ENCODE measurements around the gene MAML2. TPM values are rescaled to one million over a fixed set of nuclear protein-coding genes. Genes with fewer than 3 reads are reported as not detected.

MAML2 gene
- total RNA-seq, 3 donors from 2014 or later (not counting 1 experiment from before 2014, with no cell fraction given) = 14.2 to 20.5 (median 16.1) TPM

GRCh38 chr11:96332126-96332771 lies 10.7 kb downstream of the MAML2 start:
- intact Hi-C loops (cut with micrococcal nuclease) = no loop called here
- no peak overlapping the region for H3K4me3 ChIP-seq (ENCODE audit: low read length)
- no peak overlapping the region for H3K27ac ChIP-seq (ENCODE audit: low read length)
- no peak for TF ChIP-seq CTCF (IDR thresholded peaks at IDR 0.05)
- peaks cover 28 to 54% of the 10 kb centered on the region in 2 donors for H3K4me1 Mint-ChIP-seq
- no peaks in the 10 kb centered on the region for H3K27me3 ChIP-seq (ENCODE audit: control insufficient read depth, insufficient read depth, low read length)
- 86% methylated on average over 8 of the region's 8 CpGs for WGBS (ENCODE audit: insufficient coverage)
- H3K9me3 Mint-ChIP-seq = no peaks in the 10 kb centered on the region
- H3K4me1 ChIP-seq (ENCODE audit: control insufficient read depth, insufficient read depth, low read length) = peaks cover 7% of the 10 kb centered on the region
- no peak overlapping the region for H3K27ac Mint-ChIP-seq
- no peak overlapping the region for H3K4me3 Mint-ChIP-seq
- H3K27me3 Mint-ChIP-seq (ENCODE audit: low read depth in 2 of 2) = no peaks in the 10 kb centered on the region
- H3K9me3 ChIP-seq (ENCODE audit: control insufficient read depth, insufficient read depth, low read length) = no peaks in the 10 kb centered on the region
- no peak for ATAC-seq
- H3K36me3 ChIP-seq (ENCODE audit: control insufficient read depth, insufficient read depth, low read length) = peaks cover 2% of the 10 kb centered on the region
- H3K36me3 Mint-ChIP-seq = no peaks in the 10 kb centered on the region
- no peak for DNase-seq

GRCh38 chr11:96331699-96332116 lies 11.3 kb downstream of the MAML2 start:
- Histone ChIP-seq H3K27ac (ENCODE audit: low read length) (no peak overlapping the region), H3K4me1 (ENCODE audit: control insufficient read depth, insufficient read depth, low read length) (peaks cover 7% of the 10 kb centered on the region), H3K9me3 (ENCODE audit: control insufficient read depth, insufficient read depth, low read length) (no peaks in the 10 kb centered on the region), H3K27me3 (ENCODE audit: control insufficient read depth, insufficient read depth, low read length) (no peaks in the 10 kb centered on the region), H3K4me3 (ENCODE audit: low read length) (no peak overlapping the region), H3K36me3 (ENCODE audit: control insufficient read depth, insufficient read depth, low read length) (peaks cover 2% of the 10 kb centered on the region)
- no peak for ATAC-seq
- no peak for TF ChIP-seq CTCF (IDR thresholded peaks at IDR 0.05)
- Mint-ChIP-seq H3K9me3 (no peaks in the 10 kb centered on the region), H3K4me1 (peaks cover 26 to 49% of the 10 kb centered on the region in 2 donors), H3K27me3 (ENCODE audit: low read depth in 2 of 2) (no peaks in the 10 kb centered on the region), H3K27ac (no peak overlapping the region), H3K36me3 (no peaks in the 10 kb centered on the region), H3K4me3 (no peak overlapping the region)
- 91% methylated on average over 6 of the region's 7 CpGs for WGBS (ENCODE audit: insufficient coverage)
- intact Hi-C loops (cut with micrococcal nuclease) = no loop called here
- DNase-seq = no peak

- H3K36me3 Mint-ChIP-seq = no peaks in the 10 kb centered on the region
- H3K9me3 ChIP-seq (ENCODE audit: control insufficient read depth, insufficient read depth, low read length) = no peaks in the 10 kb centered on the region
- H3K27me3 ChIP-seq (ENCODE audit: control insufficient read depth, insufficient read depth, low read length) = no peaks in the 10 kb centered on the region
- H3K9me3 Mint-ChIP-seq = no peaks in the 10 kb centered on the region
- no peak overlapping the region for H3K4me3 ChIP-seq (ENCODE audit: low read length)
- ATAC-seq (no peak), DNase-seq (no peak)
- no peak for TF ChIP-seq CTCF (IDR thresholded peaks at IDR 0.05)
- no peak overlapping the region for H3K27ac ChIP-seq (ENCODE audit: low read length)
- H3K36me3 ChIP-seq (ENCODE audit: control insufficient read depth, insufficient read depth, low read length) = peaks cover 2% of the 10 kb centered on the region
- H3K4me3 Mint-ChIP-seq = no peak overlapping the region
- 99% methylated on average over 4 of the region's 4 CpGs for WGBS (ENCODE audit: insufficient coverage)
- H3K4me1 ChIP-seq (ENCODE audit: control insufficient read depth, insufficient read depth, low read length) = peaks cover 4% of the 10 kb centered on the region
- intact Hi-C loops (cut with micrococcal nuclease) = no loop called here
- H3K27me3 Mint-ChIP-seq (ENCODE audit: low read depth in 2 of 2) = no peaks in the 10 kb centered on the region
- peaks cover 22 to 37% of the 10 kb centered on the region in 2 donors for H3K4me1 Mint-ChIP-seq
- H3K27ac Mint-ChIP-seq = no peak overlapping the region
Measured at GRCh38 chr11:96330511-96330859, 12.5 kb downstream of the MAML2 start.
